Prostate gland (tissue), 2 donors: ENCODE measurements around the gene DCTN3.

Experiments
- CTCF ChIP-seq, 4 experiments: fragments of 200-600 bp in 2 of 4; fragments of 450-650 bp in 2 of 4; sonication (generic) in 2 of 4; IDR thresholded peaks; 1 replicate in 3 of 4; 2 replicates in 1 of 4; pipeline ENCODE4 v1.5.1; 2016 to 2019; ENCODE audit warnings: antibody characterized with exemption in 4 of 4, mild to moderate bottlenecking in 2 of 4, moderate library complexity in 2 of 4
- POLR2A ChIP-seq: fragments of 450-650 bp; IDR thresholded peaks from one replicate; pipeline ENCODE4 v1.6.1; 2016; ENCODE audit warnings: antibody characterized with exemption, mild to moderate bottlenecking

GRCh38 chr9:34592895-34593601 lies 27.2 kb downstream of the DCTN3 start:
- TF ChIP-seq POLR2A (no peak), CTCF (IDR thresholded peaks at IDR 0.05) (no peak)
